Duodenal mucosa (tissue), 2 donors: ENCODE measurements around the gene DHDH.

ENCODE experiments used
- H3K27ac ChIP-seq: one replicate; pipeline ENCODE4 v1.7.0; 2013; ENCODE audit warnings: low read depth, low read length
- H3K27me3 ChIP-seq, 2 donors: one replicate each; pipeline ENCODE4 v1.7.0; 2013; ENCODE audit warnings: low read length in 2 of 2, control low read depth in 1 of 2; ENCODE audit not compliant: insufficient read depth in 2 of 2, control insufficient read depth in 1 of 2
- H3K36me3 ChIP-seq, 2 donors: one replicate each; pipeline ENCODE4 v1.7.0; 2013; ENCODE audit warnings: low read length in 2 of 2, control low read depth in 1 of 2; ENCODE audit not compliant: insufficient read depth in 2 of 2, control insufficient read depth in 1 of 2
- H3K4me1 ChIP-seq, 2 donors: one replicate each; pipeline ENCODE4 v1.7.0; 2013; ENCODE audit warnings: low read length in 2 of 2, control low read depth in 1 of 2; ENCODE audit not compliant: insufficient read depth in 2 of 2, control insufficient read depth in 1 of 2
- H3K4me3 ChIP-seq, 2 donors: one replicate each; pipeline ENCODE4 v1.7.0; 2013; ENCODE audit warnings: low read length in 2 of 2, low read depth in 1 of 2
- H3K9ac ChIP-seq, 2 donors: one replicate each; pipeline ENCODE4 v1.7.0; 2013; ENCODE audit warnings: low read length in 2 of 2, low read depth in 1 of 2
- H3K9me3 ChIP-seq, 2 donors: one replicate each; pipeline ENCODE4 v1.7.0; 2013; ENCODE audit warnings: low read length in 2 of 2, control low read depth in 1 of 2; ENCODE audit not compliant: control insufficient read depth in 1 of 2

The DHDH gene

GRCh38 chr19:48959341-48960239 lies 26.1 kb downstream of the DHDH start:
- Histone ChIP-seq H3K27me3 (no peaks in the 10 kb centered on the region), H3K4me1 (peaks cover 35 to 50% of the 10 kb centered on the region in 2 donors), H3K36me3 (peaks cover 0 to 7% of the 10 kb centered on the region in 2 donors), H3K9me3 (no peaks in the 10 kb centered on the region), H3K4me3 (no peak overlapping the region), H3K27ac (no peak overlapping the region), H3K9ac (peak overlapping the region in 1 of 2 donors; percentile 18)

GRCh38 chr19:48961051-48961649 lies 27.7 kb downstream of the DHDH start:
- H3K27me3 ChIP-seq = no peaks in the 10 kb centered on the region
- H3K9me3 ChIP-seq = no peaks in the 10 kb centered on the region
- peaks cover 27 to 44% of the 10 kb centered on the region in 2 donors for H3K4me1 ChIP-seq
- H3K36me3 ChIP-seq = peaks cover 0 to 5% of the 10 kb centered on the region in 2 donors
- H3K9ac ChIP-seq = peak overlapping the region; percentile 22 to 25
- no peak overlapping the region for H3K4me3 ChIP-seq
- peak overlapping the region; percentile 88 for H3K27ac ChIP-seq

- Histone ChIP-seq H3K27ac (peak overlapping the region; percentile 88), H3K4me3 (peak overlapping the region; percentile 26 to 59), H3K36me3 (peaks cover 0 to 10% of the 10 kb centered on the region in 2 donors), H3K9ac (peak overlapping the region; percentile 79 to 90), H3K4me1 (peaks cover 24 to 46% of the 10 kb centered on the region in 2 donors), H3K9me3 (no peaks in the 10 kb centered on the region), H3K27me3 (no peaks in the 10 kb centered on the region)
These were observed 28.2 kb downstream of the DHDH start for GRCh38 chr19:48961673-48962028.

- Histone ChIP-seq H3K9me3 (no peaks in the 10 kb centered on the region), H3K27ac (peak overlapping the region; percentile 88), H3K4me1 (peaks cover 29 to 52% of the 10 kb centered on the region in 2 donors), H3K36me3 (peaks cover 0 to 15% of the 10 kb centered on the region in 2 donors), H3K9ac (peak overlapping the region; percentile 79 to 90), H3K4me3 (peak overlapping the region; percentile 50 to 59), H3K27me3 (no peaks in the 10 kb centered on the region)
These were observed 28.7 kb downstream of the DHDH start for GRCh38 chr19:48962029-48962848.

- Histone ChIP-seq H3K4me1 (peaks cover 32 to 56% of the 10 kb centered on the region in 2 donors), H3K9me3 (no peaks in the 10 kb centered on the region), H3K27ac (peak overlapping the region; percentile 88), H3K36me3 (peaks cover 0 to 19% of the 10 kb centered on the region in 2 donors), H3K4me3 (peak overlapping the region; percentile 50 to 59), H3K27me3 (no peaks in the 10 kb centered on the region), H3K9ac (peak overlapping the region; percentile 79 to 90)
These were observed 29.3 kb downstream of the DHDH start for GRCh38 chr19:48962849-48963165.

- H3K4me3 ChIP-seq = peak overlapping the region; percentile 67 to 77
- peak overlapping the region; percentile 71 to 90 for H3K9ac ChIP-seq
- H3K4me1 ChIP-seq = peaks cover 32 to 57% of the 10 kb centered on the region in 2 donors
- peaks cover 0 to 19% of the 10 kb centered on the region in 2 donors for H3K36me3 ChIP-seq
- H3K27me3 ChIP-seq = no peaks in the 10 kb centered on the region
- peak overlapping the region; percentile 88 for H3K27ac ChIP-seq
- H3K9me3 ChIP-seq = no peaks in the 10 kb centered on the region
These were observed 30.1 kb downstream of the DHDH start for GRCh38 chr19:48963371-48964204.

GRCh38 chr19:48964205-48965039 lies 30.9 kb downstream of the DHDH start:
- Histone ChIP-seq H3K27ac (peak overlapping the region; percentile 88), H3K9ac (peak overlapping the region; percentile 71 to 90), H3K36me3 (peaks cover under 1 to 23% of the 10 kb centered on the region in 2 donors), H3K4me3 (peak overlapping the region; percentile 67 to 77), H3K9me3 (no peaks in the 10 kb centered on the region), H3K4me1 (peaks cover 32 to 57% of the 10 kb centered on the region in 2 donors), H3K27me3 (no peaks in the 10 kb centered on the region)

GRCh38 chr19:48965040-48965805 lies 31.7 kb downstream of the DHDH start, which contains the start of gene FTL:
FTL (plus strand) TSS chr19:48965309; CDS start chr19:48965508, 199 bp downstream.
- Histone ChIP-seq H3K4me1 (peaks cover 32 to 54% of the 10 kb centered on the region in 2 donors), H3K9me3 (no peaks in the 10 kb centered on the region), H3K9ac (peak within 1 kb of the TSS; percentile 80 to 90), H3K27ac (peak within 1 kb of the TSS; percentile 89), H3K36me3 (peaks cover 7 to 31% of the 10 kb centered on the region in 2 donors), H3K27me3 (no peaks in the 10 kb centered on the region), H3K4me3 (peak within 1 kb of the TSS; percentile 95 to 99)
